ENCODE measurements around the gene TOGARAM1.

Gene TOGARAM1

GRCh38 chr14:45041641-45042040, 79.7 kb downstream of the TOGARAM1 start:
- ChIA-PET CTCF (no interaction called here), POLR2A (no interaction called here)
- Histone ChIP-seq H3K4me3 (ENCODE audit: low read depth, low read length) (no peak overlapping the region), H3K9me3 (ENCODE audit: control insufficient read depth, insufficient read depth, low read depth, low read length) (no peaks in the 10 kb centered on the region), H3K27ac (ENCODE audit: extremely low read depth, low read depth, low read length) (no peak overlapping the region), H3K4me1 (ENCODE audit: control insufficient read depth, insufficient read depth, low read length) (no peaks in the 10 kb centered on the region), H3K36me3 (ENCODE audit: control insufficient read depth in 2 of 2, insufficient read depth in 1 of 2, low read length in 2 of 2) (peaks cover 9 to 42% of the 10 kb centered on the region in 2 experiments)
- no peak for TF ChIP-seq ZNF518A (tag by site-specific recombination; conservative IDR thresholded peaks at IDR 0.05; ENCODE audit: low read depth)

GRCh38 chr14:45044638-45045037, 82.6 kb downstream of the TOGARAM1 start:
- Histone ChIP-seq H3K36me3 (ENCODE audit: control insufficient read depth in 2 of 2, insufficient read depth in 1 of 2, low read length in 2 of 2) (peaks cover 9 to 20% of the 10 kb centered on the region in 2 experiments), H3K4me3 (ENCODE audit: low read depth, low read length) (no peak overlapping the region), H3K9me3 (ENCODE audit: control insufficient read depth, insufficient read depth, low read depth, low read length) (no peaks in the 10 kb centered on the region), H3K4me1 (ENCODE audit: control insufficient read depth, insufficient read depth, low read length) (no peaks in the 10 kb centered on the region), H3K27ac (ENCODE audit: extremely low read depth, low read depth, low read length) (no peak overlapping the region)
- no peak for TF ChIP-seq ZNF521 (tag by site-specific recombination; IDR thresholded peaks at IDR 0.05)
- TF ChIP-seq ZNF26 (tag by site-specific recombination; IDR thresholded peaks at IDR 0.05): no peak
- no peak for TF ChIP-seq ZNF223 (tag by site-specific recombination; IDR thresholded peaks at IDR 0.05)
- TF ChIP-seq ZNF148 (tag by site-specific recombination; IDR thresholded peaks at IDR 0.05; ENCODE audit: borderline replicate concordance): no peak
- no peak for TF ChIP-seq YY2 (tag by site-specific recombination; IDR thresholded peaks at IDR 0.05)
- no peak for TF ChIP-seq GLI2 (tag by site-specific recombination; IDR thresholded peaks at IDR 0.05; ENCODE audit: borderline replicate concordance, low read depth)
- TF ChIP-seq ZNF449 (tag by site-specific recombination; IDR thresholded peaks at IDR 0.05): no peak
- POLR2A ChIA-PET: no interaction called here
- CTCF ChIA-PET: interaction anchor here (0.7 kb wide), 1 partner anchor 99 kb away, joined by 7 read pairs; no protein-coding TSS in a partner anchor

GRCh38 chr14:45048385-45048784, 86.4 kb downstream of the TOGARAM1 start:
- Histone ChIP-seq H3K27ac (ENCODE audit: extremely low read depth, low read depth, low read length) (no peak overlapping the region), H3K9me3 (ENCODE audit: control insufficient read depth, insufficient read depth, low read depth, low read length) (no peaks in the 10 kb centered on the region), H3K36me3 (ENCODE audit: control insufficient read depth in 2 of 2, insufficient read depth in 1 of 2, low read length in 2 of 2) (peaks cover 13 to 39% of the 10 kb centered on the region in 2 experiments; a peak in 2 of 3 replicates), H3K4me3 (ENCODE audit: low read depth, low read length) (no peak overlapping the region), H3K4me1 (ENCODE audit: control insufficient read depth, insufficient read depth, low read length) (no peaks in the 10 kb centered on the region)
- POLR2A ChIA-PET: no interaction called here
- no peak for TF ChIP-seq ZNF274 (IDR thresholded peaks at IDR 0.05; ENCODE audit: low read length)
- no peak for TF ChIP-seq ZNF274 (tag by site-specific recombination; IDR thresholded peaks at IDR 0.05; ENCODE audit: borderline replicate concordance)
- peak; percentile 67 for TF ChIP-seq KLF1 (tag by site-specific recombination; IDR thresholded peaks at IDR 0.05)
- CTCF ChIA-PET: interaction anchor here (0.5 kb wide), 1 partner anchor 13 kb away, joined by 5 read pairs; no protein-coding TSS in a partner anchor
